GM21737 (cell line): ENCODE measurements around the gene GOT1.

ENCODE experiments used
- ATAC-seq: cut with Tn5 transposase; IDR thresholded peaks from one replicate; pipeline ENCODE4 v1.9.1; 2021; ENCODE audit warnings: mild to moderate bottlenecking, moderate library complexity; ENCODE audit not compliant: unreplicated experiment

Gene GOT1

GRCh38 chr10:99364125-99364524 is 66.3 kb downstream of the GOT1 start:
- ATAC-seq: no peak

- no peak for ATAC-seq
Measured at GRCh38 chr10:99360934-99361333, 69.5 kb downstream of the GOT1 start.

- no peak for ATAC-seq
Measured at GRCh38 chr10:99358101-99358500, 72.3 kb downstream of the GOT1 start.

- ATAC-seq: no peak
Measured at GRCh38 chr10:99357691-99358090, 72.7 kb downstream of the GOT1 start.

- no peak for ATAC-seq
Measured at GRCh38 chr10:99353182-99353581, 77.2 kb downstream of the GOT1 start.

- ATAC-seq: no peak
Measured at GRCh38 chr10:99347672-99348071, 82.8 kb downstream of the GOT1 start.
